GM18507 (cell line): ENCODE results near the gene YJEFN3.

ENCODE experiments used
- DNase-seq: peaks from one replicate; pipeline ENCODE4 v3.0.0; 2011; ENCODE audit warnings: low read depth; ENCODE audit not compliant: insufficient read length; ENCODE audit errors: extremely low spot score
- FAIRE-seq: peaks from 2 replicates; lab custom pipeline; 2011; peaks lifted over from hg19 to GRCh38; lab: Jason Lieb, UNC

Gene YJEFN3

GRCh38 chr19:19570571-19570970 lies 41.9 kb downstream of the YJEFN3 start:
- FAIRE-seq (no peak), DNase-seq (no peak)

DNA sequence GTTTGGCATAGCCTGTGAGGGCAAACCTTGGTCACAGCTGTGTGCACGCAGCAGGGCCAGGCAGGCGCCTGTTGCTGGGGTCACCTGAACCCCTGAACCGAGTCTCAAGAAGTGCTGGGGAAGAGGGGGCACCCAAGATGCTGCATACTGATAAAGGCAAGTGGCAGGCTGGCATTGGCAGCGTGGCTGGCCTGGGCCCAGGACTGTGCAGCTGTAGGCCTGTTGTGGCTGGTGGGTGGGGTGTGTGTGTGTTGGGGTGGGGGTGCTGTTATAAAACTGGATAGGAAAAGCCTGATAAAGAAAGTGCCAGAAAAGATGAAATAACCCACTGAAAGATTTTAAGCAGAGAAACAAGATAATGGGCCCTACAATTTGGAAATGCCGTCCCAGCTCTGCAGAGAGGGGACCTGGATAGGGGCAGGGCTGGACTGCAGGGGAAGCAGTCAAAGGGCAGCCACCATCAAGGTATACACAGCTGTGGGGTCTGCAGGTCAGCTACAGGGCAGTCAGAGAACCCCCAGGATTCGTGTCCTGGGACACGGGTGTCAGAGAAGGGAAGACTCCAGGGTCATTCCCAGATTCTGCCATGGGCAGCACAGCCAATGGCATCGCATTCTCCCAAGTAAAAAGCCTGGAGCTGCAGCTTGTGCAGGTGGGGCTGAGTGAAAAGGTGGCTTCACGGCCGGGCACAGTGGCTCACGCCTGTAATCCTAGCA lies 42.5 kb downstream of the YJEFN3 start:
- DNase-seq: no peak
- FAIRE-seq: no peak

DNA sequence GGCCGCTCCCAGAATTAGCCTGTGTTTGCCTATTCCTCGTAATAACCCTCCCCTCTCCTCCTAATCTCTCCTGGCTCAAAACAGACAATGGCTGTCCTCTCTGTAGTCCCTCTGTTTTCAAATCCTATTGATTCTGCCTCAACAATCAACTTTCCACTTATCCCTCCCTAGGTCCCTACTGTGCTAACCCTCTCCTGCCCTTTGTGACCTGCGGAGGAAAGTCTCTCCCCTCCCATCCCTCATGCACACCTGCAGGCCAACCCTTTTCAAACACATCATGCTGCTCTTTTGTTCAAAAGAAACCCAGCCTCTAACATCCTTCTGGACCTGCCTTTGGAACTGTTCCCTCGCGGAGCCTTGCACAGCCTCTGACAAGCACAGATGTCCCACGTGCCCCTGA lies 46.7 kb downstream of the YJEFN3 start:
- no peak for FAIRE-seq

GRCh38 chr19:19578252-19578651 lies 49.5 kb downstream of the YJEFN3 start:
- DNase-seq (no peak), FAIRE-seq (no peak)

More for the DNA sequence above, 46.7 kb downstream of the YJEFN3 start:
- no peak for DNase-seq

DNA sequence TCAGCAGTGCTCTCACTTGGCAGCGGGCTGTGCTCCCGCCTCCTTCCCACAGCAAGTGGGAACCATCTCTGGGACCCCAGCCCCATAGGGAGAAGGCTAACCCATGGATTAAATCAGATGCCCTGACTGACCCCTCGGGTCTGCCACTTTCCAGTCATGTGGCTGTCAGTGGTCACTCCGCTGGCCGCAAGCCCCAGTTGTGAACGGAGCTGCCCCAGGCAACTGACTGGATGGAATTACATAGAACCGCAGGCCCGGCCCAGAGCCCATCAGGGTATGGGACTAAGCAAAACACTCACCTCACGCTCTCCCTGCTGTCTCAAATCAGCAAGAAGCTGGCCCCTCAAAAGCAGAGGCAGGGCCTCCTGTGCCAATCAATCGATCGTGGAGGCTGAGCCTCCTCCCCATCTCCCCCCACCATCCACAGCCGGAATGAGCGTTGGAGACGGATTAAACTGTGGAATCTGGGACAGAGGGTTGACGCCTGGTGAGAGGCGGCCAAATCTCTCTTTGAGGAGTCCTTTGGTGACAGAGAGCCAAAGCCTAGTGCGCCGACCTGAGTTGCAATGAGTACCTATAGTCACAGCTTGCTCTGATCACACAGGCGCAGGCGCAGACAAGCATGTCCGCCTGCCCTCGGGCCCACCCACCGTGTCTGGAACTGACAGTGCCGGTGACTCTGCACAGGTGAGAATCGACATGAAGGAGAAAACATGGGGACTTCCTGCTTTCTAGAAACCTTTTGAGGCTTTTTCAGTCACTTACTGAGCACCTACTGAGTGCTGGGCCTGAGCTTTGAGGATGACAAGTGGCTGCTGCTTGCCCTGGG lies 51.0 kb downstream of the YJEFN3 start:
- no peak for FAIRE-seq
- no peak for DNase-seq

- DNase-seq (no peak), FAIRE-seq (no peak)
Measured at GRCh38 chr19:19580418-19580817, 51.7 kb downstream of the YJEFN3 start.

DNA sequence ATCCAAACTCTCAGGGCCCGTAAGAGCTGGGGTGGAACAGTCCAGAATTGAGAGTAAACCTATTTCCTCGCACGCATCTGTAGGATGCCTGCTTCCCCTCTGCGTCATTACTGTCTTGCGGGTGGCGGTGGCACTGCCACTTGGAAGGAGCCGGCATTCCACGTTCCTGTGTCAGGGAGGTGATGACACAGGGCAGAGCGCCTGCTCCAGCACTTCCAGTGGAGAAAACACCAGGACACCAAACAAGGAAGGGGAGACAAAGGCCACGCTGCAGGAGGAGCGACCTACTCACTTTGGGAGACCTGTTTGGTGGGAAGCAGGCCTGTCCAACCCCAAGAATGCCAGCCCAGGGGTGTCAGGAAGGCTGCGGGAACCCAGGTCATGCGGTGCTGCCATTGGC lies 52.7 kb downstream of the YJEFN3 start:
- FAIRE-seq (no peak), DNase-seq (no peak)

GRCh38 chr19:19582471-19582870 lies 53.8 kb downstream of the YJEFN3 start:
- DNase-seq (no peak), FAIRE-seq (no peak)

- DNase-seq (no peak), FAIRE-seq (no peak)
Measured at GRCh38 chr19:19584356-19584755, 55.6 kb downstream of the YJEFN3 start.
